Activated CD4-positive, CD25-positive, alpha-beta regulatory T cell treated with anti-CD3 and anti-CD28 coated beads, Interleukin-2, amount 50 U/mL, for 72 hours (primary cell): Measurements from ENCODE around the gene SH2D2A.
A peak's percentile ranks its signal among the peaks of the same experiment; 100 is the strongest.
"Not testable (repeated sequence)": the region's sequence is repeated elsewhere in the genome, so short reads cannot be mapped to it uniquely, and the experiment has no call there.

Experiments
- DNase-seq: peaks from one replicate; pipeline ENCODE4 v3.0.0; 2021

Gene SH2D2A

GRCh38 chr1:156767101-156767878 lies 49.4 kb downstream of the SH2D2A start, which contains the start of gene PRCC:
TSS of gene PRCC (plus strand) at chr1:156767535. CDS start at chr1:156767772, 237 bp downstream.
- DNase-seq = peak; percentile 85

DNA sequence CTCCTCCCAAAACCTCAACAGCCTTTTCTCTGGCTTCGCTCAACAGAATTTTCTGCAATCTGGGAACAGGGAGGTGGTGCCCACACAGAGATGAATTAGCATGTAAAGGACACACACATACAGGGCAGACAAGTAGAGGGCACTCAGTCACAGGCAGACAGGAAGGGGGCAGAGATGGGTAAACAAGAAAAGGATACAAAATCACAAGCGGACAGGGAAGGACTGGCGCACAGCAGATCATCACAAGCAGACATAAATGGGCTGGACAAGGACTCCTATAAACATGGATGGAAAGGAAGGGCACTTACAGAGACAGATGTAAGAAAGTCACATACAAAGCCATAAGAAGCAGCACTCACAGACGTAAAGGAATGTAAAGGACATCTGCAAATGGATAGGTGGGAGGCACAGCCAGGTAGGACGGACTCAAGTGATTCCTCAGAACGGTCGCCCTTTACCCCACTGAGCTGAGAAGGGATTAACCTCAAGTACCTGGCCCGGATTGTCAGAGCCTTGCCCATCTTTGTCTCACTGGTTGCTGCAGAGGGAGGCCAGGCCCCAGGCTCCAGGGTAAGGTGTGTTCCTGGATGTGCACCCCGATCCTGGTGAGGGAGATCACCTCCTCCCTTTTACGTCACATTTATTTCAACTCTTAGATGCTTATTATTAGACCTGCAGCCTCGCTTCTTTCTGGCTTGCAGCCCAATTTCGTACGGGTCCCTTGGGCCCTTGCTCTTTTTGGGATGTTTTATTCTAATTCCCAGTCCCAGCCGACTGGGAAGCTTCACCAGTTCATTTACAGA lies 50.1 kb downstream of the SH2D2A start:
- no peak for DNase-seq

DNA sequence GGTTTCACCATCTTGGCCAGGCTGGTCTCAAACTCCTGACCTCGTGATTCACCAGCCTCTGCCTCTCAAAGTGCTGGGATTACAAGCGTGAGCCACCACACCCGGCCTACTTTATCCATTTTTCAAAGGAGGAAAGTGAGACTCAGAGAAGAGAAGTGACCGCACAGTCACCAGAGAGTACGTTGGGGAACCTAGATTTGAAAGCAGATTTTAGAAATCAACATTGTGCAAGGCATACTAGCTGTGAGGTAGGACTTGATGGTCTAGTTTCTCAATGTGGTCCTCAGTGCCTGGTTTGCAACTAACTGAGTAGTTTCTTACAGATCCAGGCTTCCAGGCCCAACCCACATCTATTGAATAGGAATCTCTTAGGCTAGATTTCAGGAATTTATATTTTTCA lies 51.0 kb downstream of the SH2D2A start:
- no peak for DNase-seq

DNA sequence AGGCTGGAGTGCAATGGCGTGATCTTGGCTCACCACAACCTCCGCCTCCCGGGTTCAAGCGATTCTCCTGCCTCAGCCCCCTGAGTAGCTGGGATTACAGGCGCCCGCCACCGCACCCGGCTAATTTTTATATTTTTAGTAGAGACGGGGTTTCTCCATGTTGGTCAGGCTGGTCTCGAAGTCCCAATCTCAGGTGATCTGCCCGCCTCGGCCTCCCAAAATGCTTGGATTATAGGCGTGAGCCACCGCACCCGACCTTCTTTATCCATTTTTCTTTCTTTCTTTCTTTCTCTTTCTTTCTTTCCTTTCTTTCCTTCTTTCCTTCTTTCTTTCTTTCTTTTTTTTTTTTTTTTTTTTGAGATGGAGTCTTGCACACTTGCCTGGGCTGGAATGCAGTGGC lies 51.5 kb downstream of the SH2D2A start:
- DNase-seq = not testable (repeated sequence)

DNA sequence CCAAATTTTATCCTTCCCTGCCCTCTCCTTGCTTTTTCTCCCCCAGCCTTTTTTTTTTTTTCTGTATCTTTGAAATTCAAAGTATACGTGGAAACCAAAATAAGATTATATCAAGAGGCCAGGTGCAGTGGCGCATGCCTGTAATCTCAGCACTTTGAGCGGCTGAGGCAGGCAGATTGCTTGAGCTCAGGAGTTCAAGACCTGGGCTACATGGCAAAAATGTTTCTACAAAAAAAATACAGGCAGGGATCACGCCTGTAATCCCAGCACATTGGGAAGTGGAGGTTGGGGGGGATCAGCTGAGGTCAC lies 55.9 kb downstream of the SH2D2A start:
- DNase-seq = no peak

DNA sequence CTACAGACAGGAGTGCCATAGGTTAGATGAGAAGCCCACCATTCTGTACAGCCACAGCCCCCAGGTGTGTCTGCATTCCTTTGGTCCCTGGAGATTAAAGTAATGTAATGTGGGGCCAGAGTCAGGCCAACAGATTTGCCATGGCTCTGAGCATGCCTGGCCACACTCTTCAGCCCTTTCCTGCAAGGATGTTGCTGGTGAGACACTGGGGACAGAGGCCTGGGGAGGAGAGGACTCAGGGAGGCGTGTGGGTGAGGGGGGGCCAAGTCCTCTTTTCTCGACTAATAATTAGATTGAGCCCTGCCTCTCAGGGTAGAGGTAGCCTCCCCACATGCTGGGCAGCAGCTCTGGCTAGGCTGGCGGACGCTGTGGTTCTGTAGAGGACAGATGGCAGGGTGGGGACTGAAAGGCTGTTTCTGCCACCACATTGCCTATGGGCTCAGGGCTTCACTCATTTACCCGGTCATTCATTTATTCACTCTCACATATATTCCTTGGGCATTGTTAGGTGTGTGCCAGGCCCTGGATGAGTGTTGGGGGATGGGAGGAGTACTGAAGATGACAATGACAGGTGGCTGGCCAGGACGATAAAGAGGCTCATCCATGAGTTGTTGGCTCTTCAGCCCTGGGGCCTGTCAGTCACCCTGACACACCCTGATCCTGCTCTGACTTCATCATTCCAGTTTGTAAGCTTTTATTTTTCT lies 56.4 kb downstream of the SH2D2A start:
- DNase-seq = no peak

GRCh38 chr1:156757572-156758253 lies 58.9 kb downstream of the SH2D2A start:
- DNase-seq = not testable (repeated sequence)

DNA sequence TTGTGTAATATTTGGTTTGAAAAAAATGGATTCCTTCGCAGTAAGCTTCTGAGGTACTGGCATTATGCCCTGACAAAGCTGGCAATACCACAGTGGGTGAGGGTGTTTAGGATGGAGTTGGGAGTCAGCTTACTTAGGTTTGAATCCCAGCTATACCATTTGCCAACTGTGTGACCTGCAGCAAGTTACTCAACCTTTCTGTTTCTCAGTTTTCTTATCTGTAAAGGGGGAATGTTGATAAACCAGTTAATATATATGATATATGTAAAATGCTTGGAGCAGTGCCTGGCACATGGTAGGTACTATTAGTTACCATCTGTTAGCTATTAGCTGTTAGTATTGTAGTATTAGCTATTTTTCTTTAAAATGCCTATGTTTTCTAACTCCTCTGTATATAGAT lies 60.3 kb downstream of the SH2D2A start:
- no peak for DNase-seq
